Activated CD4-positive, alpha-beta T cell treated with anti-CD3 and anti-CD28 coated beads, Interleukin-2, amount 10 ng/mL, durations not matched to agents 7 days and 5 days (primary cell): ENCODE measurements around the gene PI16. TPM values are rescaled to one million over a fixed set of nuclear protein-coding genes. Genes with fewer than 3 reads are reported as not detected.

Source experiments
- CTCF ChIA-PET: fragments of 350-600 bp; sonication (Branson Sonifier 250); formaldehyde crosslinking; loops from one replicate; lab custom pipeline; 2021; ENCODE audit warnings: antibody characterized with exemption; lab: Charles Lee
- POLR2A ChIA-PET: fragments of 350-600 bp; sonication (Branson Sonifier 250); formaldehyde crosslinking; loops from one replicate; lab custom pipeline; 2021; ENCODE audit warnings: antibody characterized with exemption; lab: Charles Lee
- DNase-seq: peaks from one replicate; pipeline ENCODE4 v3.0.0-alpha.2; 2020
- H3K27ac Mint-ChIP-seq: one replicate; pipeline ENCODE4 v1.8.0; 2021; ENCODE audit warnings: mild to moderate bottlenecking, moderate library complexity, mixed read lengths
- H3K27me3 Mint-ChIP-seq: one replicate; pipeline ENCODE4 v1.8.0; 2021; ENCODE audit warnings: mixed read lengths
- H3K36me3 Mint-ChIP-seq: one replicate; pipeline ENCODE4 v1.8.0; 2021; ENCODE audit warnings: low read depth, mixed read lengths
- H3K4me1 Mint-ChIP-seq: one replicate; pipeline ENCODE4 v1.8.0; 2021; ENCODE audit warnings: mixed read lengths
- H3K4me3 Mint-ChIP-seq: one replicate; pipeline ENCODE4 v1.8.0; 2021; ENCODE audit warnings: mild to moderate bottlenecking, moderate library complexity, mixed read lengths
- H3K9me3 Mint-ChIP-seq: one replicate; pipeline ENCODE4 v1.8.0; 2021; ENCODE audit warnings: mixed read lengths
- total RNA-seq, 2 experiments: library from RNA; stranded (reverse); gene quantifications; one replicate each; pipeline ENCODE4 v1.2.3, GENCODE V29; 2021

The PI16 gene
- total RNA-seq, 2 experiments from 2014 or later = 13.5 to 15.1 TPM

DNA sequence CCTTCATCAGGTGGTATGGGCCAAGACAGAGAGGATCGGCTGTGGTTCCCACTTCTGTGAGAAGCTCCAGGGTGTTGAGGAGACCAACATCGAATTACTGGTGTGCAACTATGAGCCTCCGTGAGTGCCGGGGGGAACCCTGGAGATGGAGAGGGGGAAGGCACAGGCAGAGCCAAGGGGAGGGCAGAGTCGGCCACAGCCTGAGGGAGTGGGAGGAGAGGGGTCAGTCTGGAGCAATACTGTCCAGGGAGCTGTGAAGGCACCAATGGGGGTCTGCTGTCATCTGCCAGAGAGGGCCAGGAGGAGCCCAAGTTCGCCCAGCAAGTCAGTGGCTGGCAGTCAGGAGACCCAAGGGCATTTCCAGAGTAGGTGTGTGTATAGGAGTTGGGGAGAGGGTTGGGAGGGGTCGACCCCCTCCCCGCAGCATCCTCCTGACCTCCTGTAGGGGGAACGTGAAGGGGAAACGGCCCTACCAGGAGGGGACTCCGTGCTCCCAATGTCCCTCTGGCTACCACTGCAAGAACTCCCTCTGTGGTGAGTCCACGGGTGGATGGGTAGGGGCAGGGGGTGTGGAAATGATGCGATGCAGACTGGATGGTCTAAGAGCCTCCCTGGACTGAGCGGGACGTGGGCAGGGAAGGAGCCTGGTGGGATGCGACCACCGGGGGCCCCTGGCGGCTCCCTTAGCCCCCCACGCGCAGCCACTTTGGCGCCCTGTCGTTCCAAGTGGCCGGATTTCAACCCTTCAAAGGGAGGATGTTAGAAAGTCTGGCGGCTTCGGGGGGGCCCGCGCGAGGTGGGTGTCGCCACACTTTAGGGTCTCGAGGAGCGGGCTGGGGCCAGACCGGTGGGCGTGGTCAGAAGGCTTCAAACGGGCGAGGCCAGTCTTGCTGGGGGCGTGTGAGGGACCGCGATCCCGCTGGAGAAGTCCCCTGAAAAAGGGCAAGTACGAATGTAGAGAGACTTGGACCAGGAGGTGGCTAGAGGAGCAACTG is 7.2 kb downstream of the PI16 start:
- ChIA-PET CTCF (interaction anchor here (2.7 kb wide), 1 partner anchor 7 kb away, joined by 12 read pairs; the partner anchor contains the start of gene PI16), POLR2A (no interaction called here)
- Mint-ChIP-seq H3K4me1 (peaks cover 62% of the 10 kb centered on the region), H3K36me3 (peaks cover 18% of the 10 kb centered on the region), H3K27ac (peak overlapping the region; percentile 71), H3K9me3 (no peaks in the 10 kb centered on the region), H3K4me3 (no peak overlapping the region), H3K27me3 (no peaks in the 10 kb centered on the region)
- DNase-seq = no peak

DNA sequence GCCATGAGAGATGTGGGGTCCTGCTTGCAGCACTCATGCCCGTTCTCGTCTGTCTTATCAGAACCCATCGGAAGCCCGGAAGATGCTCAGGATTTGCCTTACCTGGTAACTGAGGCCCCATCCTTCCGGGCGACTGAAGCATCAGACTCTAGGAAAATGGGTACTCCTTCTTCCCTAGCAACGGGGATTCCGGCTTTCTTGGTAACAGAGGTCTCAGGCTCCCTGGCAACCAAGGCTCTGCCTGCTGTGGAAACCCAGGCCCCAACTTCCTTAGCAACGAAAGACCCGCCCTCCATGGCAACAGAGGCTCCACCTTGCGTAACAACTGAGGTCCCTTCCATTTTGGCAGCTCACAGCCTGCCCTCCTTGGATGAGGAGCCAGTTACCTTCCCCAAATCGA is 8.3 kb downstream of the PI16 start:
- CTCF ChIA-PET = interaction anchor here (0.9 to 2.7 kb wide), 2 partner anchors 8 to 11 kb away, joined by 3 to 12 read pairs; partner anchors contain the start of gene PI16
- peak; percentile 89 for DNase-seq
- Mint-ChIP-seq H3K27ac (peak overlapping the region; percentile 87), H3K4me3 (peak overlapping the region; percentile 37), H3K9me3 (no peaks in the 10 kb centered on the region), H3K36me3 (peaks cover 24% of the 10 kb centered on the region), H3K27me3 (no peaks in the 10 kb centered on the region), H3K4me1 (peaks cover 56% of the 10 kb centered on the region)
- POLR2A ChIA-PET = interaction anchor here (1.1 kb wide), 1 partner anchor 452 kb away, joined by 5 read pairs; no protein-coding TSS in a partner anchor

DNA sequence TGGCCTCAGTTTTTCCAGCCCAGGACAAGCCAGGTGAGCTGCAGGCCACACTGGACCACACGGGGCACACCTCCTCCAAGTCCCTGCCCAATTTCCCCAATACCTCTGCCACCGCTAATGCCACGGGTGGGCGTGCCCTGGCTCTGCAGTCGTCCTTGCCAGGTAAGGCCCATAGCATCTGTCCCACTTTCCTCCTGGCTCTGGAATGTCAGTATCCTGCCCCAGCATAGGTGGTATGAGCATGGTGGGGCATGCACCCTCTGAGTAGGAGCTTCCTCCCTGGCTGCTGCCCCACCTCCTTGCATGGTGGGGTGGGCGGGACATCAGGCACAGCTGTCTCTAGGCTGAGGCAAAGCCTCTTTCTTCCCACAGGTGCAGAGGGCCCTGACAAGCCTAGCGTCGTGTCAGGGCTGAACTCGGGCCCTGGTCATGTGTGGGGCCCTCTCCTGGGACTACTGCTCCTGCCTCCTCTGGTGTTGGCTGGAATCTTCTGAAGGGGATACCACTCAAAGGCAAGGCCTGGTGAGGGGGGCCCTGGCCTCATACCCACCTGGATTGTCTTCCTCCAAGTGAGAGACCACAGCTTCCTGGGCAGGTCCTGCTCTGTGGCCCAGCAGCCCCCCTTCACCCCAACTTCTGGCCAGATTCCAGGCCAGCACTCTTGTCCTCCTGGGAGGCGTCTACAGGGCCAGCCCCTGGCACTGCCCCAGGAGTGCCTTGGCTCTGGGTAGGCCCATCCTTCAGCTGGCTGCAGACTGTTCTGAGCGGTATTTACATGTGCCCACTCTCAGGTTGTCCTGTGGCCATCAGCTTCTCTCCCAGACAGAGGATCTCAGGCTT is 9.1 kb downstream of the PI16 start:
- H3K9me3 Mint-ChIP-seq = no peaks in the 10 kb centered on the region
- DNase-seq = peak; percentile 56
- peak overlapping the region; percentile 87 for H3K27ac Mint-ChIP-seq
- POLR2A ChIA-PET = interaction anchor here (1.1 kb wide), 1 partner anchor 453 kb away, joined by 5 read pairs; no protein-coding TSS in a partner anchor
- CTCF ChIA-PET = interaction anchor here (0.6 to 2.7 kb wide), 4 partner anchors 9 to 398 kb away, joined by 3 to 12 read pairs (median 4); partner anchors contain the start of gene PI16
- H3K4me3 Mint-ChIP-seq = no peak overlapping the region
- peaks cover 56% of the 10 kb centered on the region for H3K4me1 Mint-ChIP-seq
- peaks cover 30% of the 10 kb centered on the region for H3K36me3 Mint-ChIP-seq
- no peaks in the 10 kb centered on the region for H3K27me3 Mint-ChIP-seq

DNA sequence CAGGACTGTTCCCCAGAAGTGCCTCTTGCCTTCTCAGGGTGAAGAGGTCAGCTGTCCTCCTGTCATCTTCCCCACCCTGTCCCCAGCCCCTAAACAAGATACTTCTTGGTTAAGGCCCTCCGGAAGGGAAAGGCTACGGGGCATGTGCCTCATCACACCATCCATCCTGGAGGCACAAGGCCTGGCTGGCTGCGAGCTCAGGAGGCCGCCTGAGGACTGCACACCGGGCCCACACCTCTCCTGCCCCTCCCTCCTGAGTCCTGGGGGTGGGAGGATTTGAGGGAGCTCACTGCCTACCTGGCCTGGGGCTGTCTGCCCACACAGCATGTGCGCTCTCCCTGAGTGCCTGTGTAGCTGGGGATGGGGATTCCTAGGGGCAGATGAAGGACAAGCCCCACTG is 9.8 kb downstream of the PI16 start:
- Mint-ChIP-seq H3K4me1 (peaks cover 56% of the 10 kb centered on the region), H3K4me3 (no peak overlapping the region), H3K27ac (peak overlapping the region; percentile 62), H3K27me3 (no peaks in the 10 kb centered on the region), H3K36me3 (peaks cover 36% of the 10 kb centered on the region), H3K9me3 (no peaks in the 10 kb centered on the region)
- DNase-seq = no peak
- ChIA-PET CTCF (interaction anchor here (0.6 to 2.7 kb wide), 3 partner anchors 10 to 399 kb away, joined by 3 to 12 read pairs (median 4); partner anchors contain the start of gene PI16), POLR2A (no interaction called here)

DNA sequence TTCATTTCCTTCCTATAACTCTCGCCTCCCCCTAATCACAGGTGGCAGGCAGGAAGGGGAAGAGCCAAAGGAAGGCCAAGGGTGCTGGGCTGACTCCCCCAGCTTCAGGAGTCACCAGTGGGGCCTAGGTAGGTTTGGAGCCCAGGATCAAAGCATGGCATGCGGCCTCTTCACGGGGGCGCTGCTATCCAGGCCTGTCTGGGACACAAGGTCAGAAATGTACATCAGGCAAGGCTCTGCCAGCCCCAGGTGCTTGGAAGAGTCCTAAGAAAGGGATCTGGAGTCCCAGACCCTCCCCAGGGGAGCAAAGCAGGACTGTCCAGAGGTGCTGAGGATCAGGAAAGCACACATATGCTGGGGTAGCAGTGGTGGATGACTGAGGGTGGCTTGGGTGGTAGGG is 10.4 kb downstream of the PI16 start:
- ChIA-PET CTCF (interaction anchor here (1.0 to 2.7 kb wide), 2 partner anchors 10 to 377 kb away, joined by 4 to 12 read pairs; partner anchors contain the start of gene PI16), POLR2A (interaction anchor here (0.6 kb wide), 2 partner anchors 121 to 228 kb away, joined by 3 to 5 read pairs; no protein-coding TSS in a partner anchor)
- Mint-ChIP-seq H3K27ac (peak overlapping the region; percentile 62), H3K27me3 (no peaks in the 10 kb centered on the region), H3K4me1 (peaks cover 55% of the 10 kb centered on the region), H3K4me3 (no peak overlapping the region), H3K36me3 (peaks cover 42% of the 10 kb centered on the region), H3K9me3 (no peaks in the 10 kb centered on the region)
- DNase-seq = no peak

DNA sequence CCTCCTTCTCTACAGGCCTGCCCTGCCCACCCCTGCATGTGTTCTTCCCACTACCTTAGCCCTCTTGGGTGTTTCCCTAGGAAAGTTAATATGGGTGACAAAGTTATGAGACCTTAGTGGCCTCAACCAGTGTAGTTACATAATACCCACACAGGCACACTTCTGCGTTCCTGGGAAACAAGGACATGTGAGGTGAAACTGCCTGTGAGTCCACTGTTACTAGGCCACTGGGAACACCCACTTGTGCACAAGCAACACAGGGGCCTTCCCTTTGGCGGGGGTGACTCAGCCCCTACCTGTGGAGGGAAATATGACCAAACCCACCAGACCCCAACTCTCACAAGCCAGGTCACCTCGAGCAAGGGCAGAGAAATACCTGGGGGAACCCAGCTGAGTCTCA is 12.8 kb downstream of the PI16 start:
- Mint-ChIP-seq H3K4me1 (peaks cover 36% of the 10 kb centered on the region), H3K9me3 (no peaks in the 10 kb centered on the region), H3K4me3 (no peak overlapping the region), H3K27ac (no peak overlapping the region), H3K36me3 (peaks cover 48% of the 10 kb centered on the region), H3K27me3 (no peaks in the 10 kb centered on the region)
- POLR2A ChIA-PET = no interaction called here
- no peak for DNase-seq
- CTCF ChIA-PET = no interaction called here

DNA sequence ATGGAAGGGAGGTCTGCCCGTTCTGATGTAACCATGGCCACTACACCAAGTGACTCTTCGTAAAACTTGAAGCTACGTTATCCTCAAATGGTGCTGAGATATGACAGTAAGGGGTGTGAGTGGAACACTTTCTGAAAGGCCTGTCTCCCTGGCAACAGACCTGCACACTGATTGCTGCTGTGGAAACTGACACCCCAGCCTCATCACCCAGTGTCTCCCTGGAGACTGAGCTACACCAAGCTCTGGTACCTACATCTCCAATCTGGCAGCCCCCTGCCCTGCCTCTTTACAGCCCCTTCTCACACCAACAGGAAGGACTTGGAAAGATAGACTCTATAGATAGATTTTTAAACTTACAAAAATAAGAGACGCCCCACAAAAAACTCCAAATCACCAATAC is 13.2 kb downstream of the PI16 start:
- ChIA-PET POLR2A (no interaction called here), CTCF (no interaction called here)
- Mint-ChIP-seq H3K27me3 (no peaks in the 10 kb centered on the region), H3K4me1 (peaks cover 32% of the 10 kb centered on the region), H3K36me3 (peaks cover 51% of the 10 kb centered on the region), H3K27ac (peak overlapping the region; percentile 46), H3K4me3 (no peak overlapping the region), H3K9me3 (no peaks in the 10 kb centered on the region)
- no peak for DNase-seq

DNA sequence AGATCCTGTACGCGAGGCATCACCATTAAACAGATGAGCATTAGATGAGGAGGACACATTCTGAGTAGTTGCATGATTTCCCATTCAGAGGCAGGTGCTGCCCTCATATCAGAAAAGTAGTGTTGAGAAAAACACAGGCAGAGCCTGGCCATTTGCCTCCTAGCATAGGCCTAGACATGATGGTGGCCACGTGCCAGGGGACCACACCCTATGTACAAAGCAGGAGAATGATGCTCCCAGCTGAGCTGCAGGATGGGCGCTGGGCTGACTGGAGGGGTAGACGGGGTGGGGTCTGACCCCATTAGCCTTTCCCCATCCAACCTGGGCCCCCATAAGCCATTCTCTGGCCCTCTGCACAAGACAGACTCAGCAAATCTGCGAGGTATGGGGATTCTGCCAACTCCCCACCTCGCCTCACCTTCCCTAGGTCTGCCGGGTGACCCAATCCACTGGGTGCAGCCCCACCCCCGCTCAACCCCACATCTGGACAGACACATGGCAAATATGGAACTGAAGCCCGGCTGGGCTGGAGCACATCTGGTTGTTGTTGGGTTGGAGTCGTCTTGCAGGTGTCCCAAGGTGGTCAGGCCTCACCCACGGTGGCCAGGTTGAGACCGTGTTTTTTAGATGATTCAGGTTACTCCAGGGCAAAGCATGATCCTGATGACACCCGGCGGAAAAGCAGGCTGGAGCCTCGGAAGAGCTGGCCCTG is 13.9 kb downstream of the PI16 start:
- no peaks in the 10 kb centered on the region for H3K9me3 Mint-ChIP-seq
- no peak overlapping the region for H3K4me3 Mint-ChIP-seq
- H3K4me1 Mint-ChIP-seq = peaks cover 25% of the 10 kb centered on the region
- ChIA-PET POLR2A (no interaction called here), CTCF (no interaction called here)
- peak overlapping the region; percentile 46 for H3K27ac Mint-ChIP-seq
- no peak for DNase-seq
- peaks cover 51% of the 10 kb centered on the region for H3K36me3 Mint-ChIP-seq
- no peaks in the 10 kb centered on the region for H3K27me3 Mint-ChIP-seq

DNA sequence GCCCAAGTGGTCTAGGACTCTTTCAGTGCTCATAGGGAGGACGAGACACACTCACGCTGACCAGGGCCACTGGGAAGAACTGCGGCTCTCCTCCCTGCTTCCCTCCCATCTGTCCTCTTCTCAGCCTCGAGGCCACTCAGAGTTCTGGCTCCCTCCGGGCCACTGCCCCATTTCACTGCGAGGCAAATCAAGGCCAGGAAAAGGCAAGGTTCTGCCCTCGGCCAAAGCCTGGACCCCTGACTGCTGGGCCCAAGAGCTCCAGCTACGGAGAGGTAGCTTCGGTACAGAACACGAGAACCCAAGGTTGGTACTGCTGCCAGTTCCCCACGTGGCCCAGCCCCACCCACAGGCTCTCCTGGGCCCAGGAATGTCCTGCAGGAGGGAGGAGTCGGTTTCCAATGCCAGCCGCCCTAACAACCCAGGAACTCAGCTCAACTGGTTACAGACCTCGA is 14.7 kb downstream of the PI16 start:
- CTCF ChIA-PET = no interaction called here
- H3K4me1 Mint-ChIP-seq = peaks cover 17% of the 10 kb centered on the region

DNA sequence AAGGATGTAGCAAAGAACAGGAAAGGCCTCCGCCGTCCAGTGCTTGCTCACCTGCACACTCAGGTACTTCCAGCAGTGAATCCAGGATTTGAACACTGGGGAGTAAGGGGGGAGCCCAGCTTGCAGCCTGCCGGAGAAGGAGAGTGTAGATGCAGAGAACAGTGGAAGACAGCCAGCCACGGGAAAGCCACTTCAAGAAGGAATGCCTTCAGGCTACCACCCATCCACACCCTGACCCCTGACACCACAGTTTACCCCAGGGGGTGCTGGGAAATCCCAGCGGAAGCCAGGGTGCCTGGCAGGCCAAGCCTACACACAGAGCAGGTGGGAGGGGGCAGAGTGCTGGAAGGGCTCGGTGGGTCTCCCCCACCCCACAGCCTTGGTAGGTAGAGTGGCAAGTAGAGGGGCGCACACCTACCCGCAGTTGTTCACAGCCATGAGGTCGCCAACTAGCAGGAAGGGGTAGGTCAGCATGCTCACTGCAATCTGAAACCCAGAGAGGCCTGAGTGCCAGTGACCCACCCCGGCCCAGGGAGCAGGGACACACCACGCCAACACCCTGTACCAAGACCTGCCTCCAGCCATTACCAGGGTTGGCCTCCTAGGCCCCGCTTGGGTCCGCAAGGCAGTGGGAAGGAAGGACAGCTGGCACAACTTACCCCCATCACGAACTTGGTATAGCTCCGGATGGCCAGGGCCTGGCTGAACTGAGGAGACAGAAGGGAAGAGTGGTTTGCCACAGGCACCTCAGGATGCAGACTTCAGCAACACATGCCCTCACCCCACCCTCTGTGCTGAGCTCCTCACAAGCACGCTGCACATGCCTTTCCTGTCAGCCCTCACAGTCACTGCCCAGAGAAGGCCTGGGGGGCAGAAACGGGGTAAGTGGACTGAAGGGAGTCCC is 15.7 kb downstream of the PI16 start:
- no peak overlapping the region for H3K27ac Mint-ChIP-seq
- H3K4me1 Mint-ChIP-seq = peaks cover 8% of the 10 kb centered on the region
- H3K4me3 Mint-ChIP-seq = no peak overlapping the region
- H3K27me3 Mint-ChIP-seq = no peaks in the 10 kb centered on the region
- CTCF ChIA-PET = no interaction called here
- POLR2A ChIA-PET = no interaction called here
- H3K9me3 Mint-ChIP-seq = no peaks in the 10 kb centered on the region
- DNase-seq = no peak
- peaks cover 64% of the 10 kb centered on the region for H3K36me3 Mint-ChIP-seq

More for the DNA sequence above, 14.7 kb downstream of the PI16 start:
- no peak overlapping the region for H3K27ac Mint-ChIP-seq
- no peaks in the 10 kb centered on the region for H3K9me3 Mint-ChIP-seq
- H3K27me3 Mint-ChIP-seq = no peaks in the 10 kb centered on the region
- no peak for DNase-seq
- H3K4me3 Mint-ChIP-seq = no peak overlapping the region
- POLR2A ChIA-PET = no interaction called here
- peaks cover 59% of the 10 kb centered on the region for H3K36me3 Mint-ChIP-seq
